Epithelial cell of umbilical artery (primary cell): Measurements from ENCODE around the gene ETFRF1. TPM values are rescaled to one million over a fixed set of nuclear protein-coding genes. Genes with fewer than 3 reads are reported as not detected.

Experiments used
- total RNA-seq: library from RNA; depleted of rRNA; stranded (reverse); fragments of >200 nt; gene quantifications from 2 replicates; pipeline ENCODE4 v1.2.3, GENCODE V29; 2014

The ETFRF1 gene, protein sequence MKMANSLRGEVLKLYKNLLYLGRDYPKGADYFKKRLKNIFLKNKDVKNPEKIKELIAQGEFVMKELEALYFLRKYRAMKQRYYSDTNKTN
- 20.5 and 26.4 TPM in 2 replicates for total RNA-seq

DNA sequence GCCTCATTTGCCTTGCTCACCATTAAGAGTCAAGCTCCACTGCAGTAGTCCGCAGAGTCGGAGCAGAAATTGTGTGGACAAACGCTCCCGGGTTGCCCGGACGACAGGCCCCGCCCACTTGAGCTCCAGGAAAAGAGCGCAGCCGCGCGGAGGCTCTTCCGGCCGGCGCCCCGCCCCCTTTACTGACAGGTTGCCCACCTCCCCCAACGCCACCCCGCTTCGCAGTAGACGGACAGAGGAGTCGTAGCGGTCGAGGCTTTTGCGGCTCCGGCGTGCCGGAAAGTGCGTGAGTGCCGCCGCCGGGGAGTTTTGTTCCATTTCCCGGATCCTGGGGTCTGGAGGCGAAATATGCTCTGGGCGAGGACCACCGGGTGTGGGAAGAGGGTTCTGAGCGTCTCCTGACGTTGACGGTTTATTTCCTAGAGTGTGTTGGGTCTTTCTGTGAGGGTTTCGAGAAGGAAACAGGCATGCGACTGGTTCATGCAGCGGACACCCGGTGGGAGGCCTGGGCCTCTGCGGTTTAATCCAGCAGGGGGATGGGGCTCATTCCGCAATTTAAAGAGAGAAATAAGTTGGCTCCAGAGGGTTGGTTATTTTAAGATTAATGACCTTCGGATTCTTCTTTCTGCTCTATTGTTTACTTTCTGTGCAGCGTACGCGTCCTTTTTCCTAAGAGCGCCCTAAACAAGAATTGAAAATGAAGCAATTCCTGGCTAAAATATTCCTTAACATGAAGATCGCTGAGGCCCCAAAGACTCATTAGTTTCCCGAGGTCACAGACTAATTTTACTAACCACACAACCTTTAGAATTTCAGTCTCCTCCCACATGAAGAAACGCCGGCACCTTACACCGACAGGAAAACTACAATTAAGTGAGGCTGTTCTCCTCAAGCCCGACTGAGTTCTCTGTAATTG lies at the start of gene ETFRF1, which contains the start of gene DNAI7:
Gene ETFRF1, plus strand, starts transcription at position 182 of the 916 bp plus-strand sequence. CDS start 8,720 bp downstream, outside the sequence.
Gene DNAI7, minus strand, starts transcription at position 105 of the 916 bp plus-strand sequence. Its CDS starts 82 bp downstream, at position 23.

DNA sequence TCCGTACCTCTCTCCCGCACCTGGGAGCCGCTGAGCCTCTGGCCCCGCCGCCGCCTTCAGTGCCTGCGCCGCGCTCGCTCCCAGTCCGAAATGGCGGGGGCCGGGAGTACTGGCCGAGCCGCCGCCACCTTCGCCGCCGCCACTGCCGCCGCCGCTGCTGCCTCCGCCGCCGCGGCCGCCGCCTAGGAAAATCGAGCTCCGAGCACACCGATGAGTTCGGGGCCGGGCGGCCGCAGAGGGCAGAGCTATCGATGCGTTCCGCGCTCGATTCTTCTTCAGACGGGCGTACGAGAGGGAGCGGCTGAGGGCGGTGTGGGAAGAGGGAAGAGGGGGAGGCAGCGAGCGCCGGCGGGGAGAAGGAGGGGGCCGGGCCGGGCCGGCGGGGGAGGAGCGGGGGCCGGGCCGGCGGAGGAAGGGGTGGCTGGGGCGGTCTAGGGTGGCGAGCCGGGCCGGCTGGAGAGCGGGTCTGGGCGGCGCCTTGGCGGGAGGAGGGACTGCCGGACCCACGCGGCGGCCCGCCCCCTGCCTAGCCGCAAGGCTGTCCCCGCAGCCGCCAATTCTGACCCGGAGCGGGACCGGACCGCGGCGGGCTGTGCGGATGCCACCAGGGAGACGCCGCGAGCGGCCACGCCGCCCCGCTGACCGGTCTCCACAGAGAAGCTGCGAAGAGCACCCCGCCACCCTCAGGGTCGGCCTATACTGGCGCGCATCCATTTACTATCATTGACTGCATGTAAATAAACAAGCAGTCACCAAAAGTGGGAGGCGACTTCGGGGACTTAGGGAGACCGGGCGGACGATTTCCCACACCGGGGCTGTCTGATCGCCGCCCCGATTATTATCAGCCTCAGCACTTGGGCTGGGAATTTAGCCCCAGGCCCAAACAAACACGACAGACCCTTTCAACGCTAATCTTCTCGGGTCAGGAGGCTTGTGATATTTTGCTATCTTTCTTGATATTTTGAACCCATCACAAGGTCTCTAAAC lies 56.0 kb downstream of the ETFRF1 start, which contains the start of gene KRAS:
Gene KRAS, minus strand, starts transcription at position 186 of the 987 bp plus-strand sequence.

Other genes with a start within 250 kb of the ETFRF1 start
- gene BCAT1, start 246.1 kb upstream of the ETFRF1 start, total RNA-seq = 255 and 256 TPM in 2 replicates
- not detected in 2 replicates for gene DNAI7, start 77 bp upstream of the ETFRF1 start, total RNA-seq
- gene KRAS, start 55.7 kb downstream of the ETFRF1 start, total RNA-seq = 19.5 and 21.9 TPM in 2 replicates